T-helper 1 cell treated with Interleukin-12 subunit alpha and Interleukin-12 subunit beta and Interleukin-4 antibody, amounts not matched to agents 30 ng/mL and 1 ng/mL, for 36 hours (primary cell): ENCODE results near the gene MFAP5. TPM values are rescaled to one million over a fixed set of nuclear protein-coding genes. Genes with fewer than 3 reads are reported as not detected.
"Not testable (repeated sequence)": the region's sequence is repeated elsewhere in the genome, so short reads cannot be mapped to it uniquely, and the experiment has no call there.

Experiments used
- intact Hi-C: fragments of 100-400 bp; cut with micrococcal nuclease; formaldehyde crosslinking; loops from one replicate; pipeline ENCODE4 v1.15.1; 2024
- total RNA-seq: library from RNA; stranded (reverse); gene quantifications from 2 replicates; pipeline ENCODE4 v1.2.3, GENCODE V29; 2022

The MFAP5 gene
- total RNA-seq, 1 donor from 2014 or later = not detected

- intact Hi-C loops = no loop called here
These were observed 14.0 kb upstream of the MFAP5 start for GRCh38 chr12:8676651-8677050.

- intact Hi-C loops = no loop called here
These were observed 13.0 kb upstream of the MFAP5 start for GRCh38 chr12:8675591-8676036.

- intact Hi-C loops = no loop called here
These were observed 9.8 kb upstream of the MFAP5 start for GRCh38 chr12:8672381-8672780.

- intact Hi-C loops = no loop called here
These were observed 5.8 kb upstream of the MFAP5 start for GRCh38 chr12:8668441-8668840.

- intact Hi-C loops = no loop called here
These were observed 4.6 kb upstream of the MFAP5 start for GRCh38 chr12:8667270-8667669.

- intact Hi-C loops = no loop called here
These were observed 3.1 kb upstream of the MFAP5 start for GRCh38 chr12:8665759-8666158.

GRCh38 chr12:8664228-8664913, 1.7 kb upstream of the MFAP5 start:
- intact Hi-C loops = no loop called here

- intact Hi-C loops = no loop called here
These were observed 875 bp downstream of the MFAP5 start for GRCh38 chr12:8661751-8662150.

- intact Hi-C loops = no loop called here
These were observed 1.6 kb downstream of the MFAP5 start for GRCh38 chr12:8661016-8661415.

GRCh38 chr12:8658346-8658745, 4.3 kb downstream of the MFAP5 start:
- intact Hi-C loops = no loop called here

- intact Hi-C loops = no loop called here
These were observed 7.2 kb downstream of the MFAP5 start for GRCh38 chr12:8655421-8655820.

GRCh38 chr12:8648576-8649205, 13.9 kb downstream of the MFAP5 start:
- intact Hi-C loops = loop anchor here (1.0 to 10.0 kb wide), 3 partner anchors 156 to 716 kb away; no protein-coding TSS in a partner anchor

- intact Hi-C loops = loop anchor here (1.0 to 10.0 kb wide), 3 partner anchors 155 to 717 kb away; no protein-coding TSS in a partner anchor
These were observed 14.7 kb downstream of the MFAP5 start for GRCh38 chr12:8647968-8648367.

- intact Hi-C loops = loop anchor here (1.0 to 10.0 kb wide), 2 partner anchors 306 to 720 kb away; no protein-coding TSS in a partner anchor
These were observed 18.0 kb downstream of the MFAP5 start for GRCh38 chr12:8644345-8645248.

GRCh38 chr12:8642775-8643174, 19.9 kb downstream of the MFAP5 start:
- intact Hi-C loops = loop anchor here (10.0 kb wide), 1 partner anchor 722 kb away; no protein-coding TSS in a partner anchor

GRCh38 chr12:8639936-8640335, 22.7 kb downstream of the MFAP5 start:
- intact Hi-C loops = loop anchor here (10.0 kb wide), 1 partner anchor 725 kb away; no protein-coding TSS in a partner anchor

GRCh38 chr12:8638951-8639350, 23.7 kb downstream of the MFAP5 start:
- intact Hi-C loops = no loop called here

GRCh38 chr12:8637666-8638065, 25.0 kb downstream of the MFAP5 start:
- intact Hi-C loops = no loop called here

GRCh38 chr12:8637244-8637643, 25.4 kb downstream of the MFAP5 start:
- intact Hi-C loops = no loop called here

- intact Hi-C loops = no loop called here
These were observed 26.0 kb downstream of the MFAP5 start for GRCh38 chr12:8636581-8636980.

GRCh38 chr12:8636007-8636346, 26.6 kb downstream of the MFAP5 start:
- intact Hi-C loops = not testable (repeated sequence)
